K562 (cell line): ENCODE results near the gene IL17RA. TPM values are rescaled to one million over a fixed set of nuclear protein-coding genes. Genes with fewer than 3 reads are reported as not detected.

Experiments
- ATAC-seq: fragments of 200-7000 bp; cut with Tn5 transposase; 3 replicates; pipeline ENCODE4 v1.9.1; 2020; ENCODE audit warnings: moderate library complexity
- BruUV-seq: library from RNA; stranded (reverse); fragments of 400-500 nt; replicated peaks from 2 replicates; lab custom pipeline; 2021; lab: Mats Ljungman, UMichigan
- CTCF ChIA-PET: fragments of 300-600 bp; formaldehyde crosslinking; extraction: SDS; loops from one replicate; lab custom pipeline; 2021; ENCODE audit warnings: low intra/inter-chr PET ratio; lab: Yijun Ruan, JAX
- POLR2A ChIA-PET: fragments of 300-600, 350-650 bp; sonication (Branson Sonifier 250); formaldehyde crosslinking; extraction: SDS; loops from one replicate; lab custom pipeline; 2021; ENCODE audit warnings: antibody characterized with exemption, inconsistent platforms; lab: Yijun Ruan, JAX
- DNase-seq, 4 experiments: peaks; one replicate each; pipeline versions ENCODE4 v3.0.0 to v3.0.0-alpha.2; 2011 to 2018; ENCODE audit warnings: low spot score in 3 of 4, mixed read lengths in 3 of 4; ENCODE audit errors: extremely low read depth in 1 of 4
- FAIRE-seq: peaks from 2 replicates; lab custom pipeline; 2011; peaks lifted over from hg19 to GRCh38; lab: Jason Lieb, UNC
- H2AFZ ChIP-seq: 2 replicates; pipeline ENCODE4 v1.6.0; 2011; ENCODE audit warnings: low read depth, low read length, control low read depth, inconsistent platforms
- H3K27ac ChIP-seq: fragments of 200-600 bp; 3 replicates; pipeline ENCODE4 v1.8.0; 2011; ENCODE audit warnings: low read depth, mild to moderate bottlenecking, control low read depth, inconsistent platforms, low read length, moderate library complexity, mixed read lengths; ENCODE audit errors: extremely low read depth
- H3K27me3 ChIP-seq, 2 experiments: fragments of 300-600 bp in 1 of 2; 2 replicates in 1 of 2; 3 replicates in 1 of 2; pipeline versions ENCODE4 v1.6.0 to v1.8.0; 2011; ENCODE audit warnings: inconsistent platforms in 2 of 2, low read length in 2 of 2, mild to moderate bottlenecking in 1 of 2, mixed read lengths in 1 of 2, moderate library complexity in 1 of 2; ENCODE audit not compliant: control insufficient read depth in 2 of 2, insufficient read depth in 2 of 2
- H3K36me3 ChIP-seq: fragments of 300-600 bp; 3 replicates; pipeline ENCODE4 v1.8.0; 2011; ENCODE audit warnings: mild to moderate bottlenecking, low read length, inconsistent platforms; ENCODE audit not compliant: control insufficient read depth, insufficient read depth
- H3K4me1 ChIP-seq, 2 experiments: fragments of 200-600 bp in 1 of 2; replicated peaks in 1 of 2; 2 replicates in 1 of 2; 3 replicates in 1 of 2; pipeline versions ENCODE4 v1.5.1 to v1.8.0; 2011; ENCODE audit warnings: inconsistent platforms in 2 of 2, low read length in 2 of 2, mild to moderate bottlenecking in 1 of 2, mixed read lengths in 1 of 2, moderate library complexity in 1 of 2; ENCODE audit not compliant: control insufficient read depth in 2 of 2, insufficient read depth in 2 of 2
- H3K4me2 ChIP-seq: 2 replicates; pipeline ENCODE4 v1.6.1; 2011; ENCODE audit warnings: low read length, control low read depth, inconsistent platforms, mixed read lengths; ENCODE audit not compliant: insufficient read depth
- H3K4me3 ChIP-seq: fragments of 200-600 bp; sonication (generic), shearing (Covaris generic); 2 replicates; pipeline ENCODE4 v1.5.1; 2016; ENCODE audit warnings: control low read depth, inconsistent platforms
- H3K79me2 ChIP-seq: fragments of 200-600 bp; 3 replicates; pipeline ENCODE4 v1.8.0; 2011; ENCODE audit warnings: low read length, inconsistent platforms; ENCODE audit not compliant: control insufficient read depth, insufficient read depth
- H3K9ac ChIP-seq, 2 experiments: 2 replicates each; pipeline versions ENCODE4 v1.6.0 to v1.6.1; 2011; ENCODE audit warnings: low read depth in 2 of 2, low read length in 2 of 2, control low read depth in 1 of 2, inconsistent platforms in 1 of 2, mild to moderate bottlenecking in 1 of 2, mixed read lengths in 1 of 2; ENCODE audit not compliant: insufficient read depth in 1 of 2
- H3K9me1 ChIP-seq: one replicate; pipeline ENCODE4 v1.6.0; 2011; ENCODE audit warnings: inconsistent platforms, mild to moderate bottlenecking, low read length, moderate library complexity; ENCODE audit not compliant: control insufficient read depth, insufficient read depth
- H3K9me3 ChIP-seq: replicated peaks from 2 replicates; pipeline ENCODE4 v1.5.1; 2011; ENCODE audit warnings: low read depth, low read length, inconsistent platforms; ENCODE audit not compliant: control insufficient read depth, insufficient read depth
- H4K20me1 ChIP-seq: replicated peaks from 2 replicates; pipeline ENCODE4 v1.6.1; 2011; ENCODE audit warnings: low read length, inconsistent platforms, mixed read lengths; ENCODE audit not compliant: control insufficient read depth, insufficient read depth
- CGGBP1 ChIP-seq: fragments of 250-450 bp; sonication (Bioruptor Pico); IDR thresholded peaks from 2 replicates; pipeline ENCODE4 v1.9.0; 2021; ENCODE audit warnings: mild to moderate bottlenecking
- ESRRA ChIP-seq: fragments of 450-650 bp; IDR thresholded peaks from 2 replicates; pipeline ENCODE4 v1.6.1; 2014; ENCODE audit warnings: low read depth, mild to moderate bottlenecking, moderate library complexity, borderline replicate concordance
- KAT8 ChIP-seq: fragments of 450-650 bp; IDR thresholded peaks from 2 replicates; pipeline ENCODE4 v1.6.1; 2016; ENCODE audit warnings: low read depth, mild to moderate bottlenecking
- MCM2 ChIP-seq: fragments of 450-650 bp; IDR thresholded peaks from 2 replicates; pipeline ENCODE4 v1.6.1; 2017; ENCODE audit warnings: low read depth, mild to moderate bottlenecking
- POU5F1 ChIP-seq: fragments of 150-350 bp; IDR thresholded peaks from 2 replicates; pipeline ENCODE4 v1.6.1; 2014; ENCODE audit warnings: borderline replicate concordance, low read length, low read depth, mild to moderate bottlenecking; ENCODE audit not compliant: partially characterized antibody
- RAD51 ChIP-seq: fragments of 450-650 bp; IDR thresholded peaks from 2 replicates; pipeline ENCODE4 v1.7.1; 2016; ENCODE audit warnings: low read depth, mild to moderate bottlenecking, borderline replicate concordance
- SIN3B ChIP-seq: fragments of 450-650 bp; IDR thresholded peaks from 2 replicates; pipeline ENCODE4 v1.6.1; 2017; ENCODE audit warnings: low read depth, mild to moderate bottlenecking, moderate library complexity
- TBP ChIP-seq: optimal IDR thresholded peaks from 2 replicates; pipeline ENCODE3; 2011; ENCODE audit warnings: low read depth, low read length, improper control_type of control experiment
- TCF3 ChIP-seq: sonication (generic); formaldehyde crosslinking; IDR thresholded peaks from 2 replicates; pipeline ENCODE4 v1.4.0; 2020; ENCODE audit warnings: mild to moderate bottlenecking, missing genetic modification reagents
- TFAP4 ChIP-seq: sonication (generic); formaldehyde crosslinking; IDR thresholded peaks from 2 replicates; pipeline ENCODE4 v1.8.0; 2022; ENCODE audit warnings: missing genetic modification reagents, mild to moderate bottlenecking, moderate library complexity, borderline replicate concordance
- TFE3 ChIP-seq: fragments of 450-650 bp; formaldehyde crosslinking; IDR thresholded peaks from 2 replicates; pipeline ENCODE4 v1.4.0; 2020; ENCODE audit warnings: mild to moderate bottlenecking, mixed read lengths
- TRIM24 ChIP-seq, 2 experiments: fragments of 450-650 bp; IDR thresholded peaks; 2 replicates each; pipeline ENCODE4 v1.6.1; 2016
- USF2 ChIP-seq: sonication (generic); formaldehyde crosslinking; IDR thresholded peaks from 2 replicates; pipeline ENCODE4 v1.5.0; 2020; ENCODE audit warnings: missing genetic modification reagents
- ZFP91 ChIP-seq: sonication (generic); formaldehyde crosslinking; IDR thresholded peaks from 2 replicates; pipeline ENCODE4 v1.8.0; 2022; ENCODE audit warnings: mild to moderate bottlenecking, missing genetic modification reagents
- ZNF232 ChIP-seq: sonication (generic); formaldehyde crosslinking; IDR thresholded peaks from 2 replicates; pipeline ENCODE4 v1.8.0; 2022; ENCODE audit warnings: mild to moderate bottlenecking, missing genetic modification reagents
- ZNF717 ChIP-seq: fragments of 250-450 bp; sonication (Bioruptor Pico); IDR thresholded peaks from 2 replicates; pipeline ENCODE4 v1.5.0; 2021
- ZZZ3 ChIP-seq: fragments of 450-650 bp; IDR thresholded peaks from 2 replicates; pipeline ENCODE4 v1.6.1; 2016; ENCODE audit warnings: antibody characterized with exemption, mild to moderate bottlenecking, moderate library complexity
- WGBS: fragments of 100-300 bp; shearing (Covaris generic); methylation state at CpG from one replicate; pipeline ENCODE4 v1.1.6; 2016; ENCODE audit warnings: low coverage, mixed read lengths; ENCODE audit not compliant: insufficient coverage; ENCODE audit errors: missing lambda C conversion rate; 5-methylcytosine and 5-hydroxymethylcytosine counted together
- in situ Hi-C: fragments of 300-500 bp; cut with MboI; formaldehyde crosslinking; loops from 4 replicates; pipeline ENCODE4 v1.15.0; 2018; ENCODE audit warnings: inconsistent platforms, mixed read lengths
- intact Hi-C: fragments of 100-400 bp; cut with micrococcal nuclease; formaldehyde crosslinking; loops from 2 replicates; pipeline ENCODE4 v1.14.2; 2022
- polyA plus RNA-seq, 8 experiments: library from polyadenylated mRNA; depleted of rRNA in 4 of 8; stranded (reverse) in 5 of 8; unstranded in 3 of 8; fragments of >200 nt; fragmentation: Nextera tagmentation in 2 of 8; fragmentation: Illumina TruSeq in 1 of 8; extraction: Ambion mirVana in 2 of 8; extraction: Trizol in 1 of 8; gene quantifications; 2 replicates each; pipeline versions ENCODE4 v1.2.1 to v1.2.3, GENCODE V29; 2011 to 2014; ENCODE audit warnings: inconsistent platforms in 1 of 8, missing spikeins in 1 of 8
- total RNA-seq, 7 experiments: library from RNA; depleted of rRNA in 6 of 7; stranded (reverse); fragments of >200 nt in 6 of 7; fragmentation: Illumina TruSeq in 2 of 7; extraction: Trizol in 2 of 7; gene quantifications; 2 replicates each; pipeline versions ENCODE4 v1.2.1 to v1.2.3, GENCODE V29; 2011 to 2021; ENCODE audit warnings: low replicate concordance in 1 of 7

The IL17RA gene
- total and polyA plus RNA-seq, 9 of the 15 experiments (the other 6 are each of a cell fraction or from before 2014, with no cell fraction given) = 0.17 to 11.8 (median 3.7) TPM

GRCh38 chr22:17135153-17135760, 50.5 kb downstream of the IL17RA start:
- CTCF ChIA-PET = no interaction called here
- H3K79me2 ChIP-seq = no peaks in the 10 kb centered on the region
- H3K27ac ChIP-seq = no peak overlapping the region
- no peaks in the 10 kb centered on the region for H3K9me3 ChIP-seq
- no peak for FAIRE-seq
- H3K4me1 ChIP-seq = no peaks in the 10 kb centered on the region
- H3K4me2 ChIP-seq = no peak overlapping the region
- H4K20me1 ChIP-seq = peaks cover 9% of the 10 kb centered on the region; the same call in 1 of the 2 replicates
- peaks cover 11 to 13% of the 10 kb centered on the region in 2 experiments; a peak in 4 of 5 replicates for H3K27me3 ChIP-seq
- H3K36me3 ChIP-seq = peaks cover 13% of the 10 kb centered on the region; the same call in 1 of the 3 replicates
- ATAC-seq = peak; percentile 26
- in situ Hi-C loops = no loop called here
- POLR2A ChIA-PET = interaction anchor here (0.5 to 0.7 kb wide), 2 partner anchors 8 to 36 kb away, joined by 3 to 4 read pairs; no protein-coding TSS in a partner anchor
- no peak overlapping the region for H2AFZ ChIP-seq
- H3K4me3 ChIP-seq = no peak overlapping the region
- no peaks in the 10 kb centered on the region for H3K9me1 ChIP-seq
- TF ChIP-seq POU5F1 (no peak), SIN3B (no peak), ZZZ3 (no peak), TCF3 (CRISPR knock-in tag) (no peak), CGGBP1 (CRISPR knock-in tag) (no peak), TFE3 (peak; percentile 46; the same call in 1 of the 2 replicates), ZFP91 (CRISPR knock-in tag) (no peak), ZNF717 (CRISPR knock-in tag) (no peak), MCM2 (no peak), ZNF232 (CRISPR knock-in tag) (no peak), USF2 (CRISPR knock-in tag) (peak; percentile 41), RAD51 (peak; percentile 72), TBP (no peak), ESRRA (no peak), TFAP4 (CRISPR knock-in tag) (no peak), KAT8 (no peak), TRIM24 (IDR thresholded peaks at IDR 0.05) (no peak)
- TF ChIP-seq, all 486 proteins: peak for 3
- intact Hi-C loops = no loop called here
- H3K9ac ChIP-seq = no peak overlapping the region; a peak in 1 of 4 replicates
- no peak for DNase-seq
- WGBS = 60% methylated on average over 15 of the region's 15 CpGs
- no TSS peak for BruUV-seq
